Gastroesophageal sphincter (tissue), 3 donors: ENCODE data around the gene AAK1.

Source experiments
- EP300 ChIP-seq: sonication (generic); formaldehyde crosslinking; IDR thresholded peaks from one replicate; pipeline ENCODE4 v1.6.1; 2017; ENCODE audit warnings: antibody characterized with exemption, mild to moderate bottlenecking
- POLR2A ChIP-seq, 2 donors: fragments of 450-650 bp; IDR thresholded peaks; one replicate each; pipeline ENCODE4 v1.6.1; 2017; ENCODE audit warnings: antibody characterized with exemption in 2 of 2, mild to moderate bottlenecking in 2 of 2, moderate library complexity in 1 of 2
- POLR2AphosphoS5 ChIP-seq: sonication (generic); formaldehyde crosslinking; IDR thresholded peaks from one replicate; pipeline ENCODE4 v1.6.1; 2017; ENCODE audit warnings: antibody characterized with exemption
- TF ChIP-seq, protein P1 (sequence below), 4 experiments: fragments of 200-600 bp in 2 of 4; fragments of 450-650 bp in 2 of 4; sonication (generic) in 1 of 4; IDR thresholded peaks; one replicate each; pipeline ENCODE4 v1.5.1; 2017 to 2019; ENCODE audit warnings: antibody characterized with exemption in 4 of 4, mild to moderate bottlenecking in 2 of 4, moderate library complexity in 2 of 4

DNA sequence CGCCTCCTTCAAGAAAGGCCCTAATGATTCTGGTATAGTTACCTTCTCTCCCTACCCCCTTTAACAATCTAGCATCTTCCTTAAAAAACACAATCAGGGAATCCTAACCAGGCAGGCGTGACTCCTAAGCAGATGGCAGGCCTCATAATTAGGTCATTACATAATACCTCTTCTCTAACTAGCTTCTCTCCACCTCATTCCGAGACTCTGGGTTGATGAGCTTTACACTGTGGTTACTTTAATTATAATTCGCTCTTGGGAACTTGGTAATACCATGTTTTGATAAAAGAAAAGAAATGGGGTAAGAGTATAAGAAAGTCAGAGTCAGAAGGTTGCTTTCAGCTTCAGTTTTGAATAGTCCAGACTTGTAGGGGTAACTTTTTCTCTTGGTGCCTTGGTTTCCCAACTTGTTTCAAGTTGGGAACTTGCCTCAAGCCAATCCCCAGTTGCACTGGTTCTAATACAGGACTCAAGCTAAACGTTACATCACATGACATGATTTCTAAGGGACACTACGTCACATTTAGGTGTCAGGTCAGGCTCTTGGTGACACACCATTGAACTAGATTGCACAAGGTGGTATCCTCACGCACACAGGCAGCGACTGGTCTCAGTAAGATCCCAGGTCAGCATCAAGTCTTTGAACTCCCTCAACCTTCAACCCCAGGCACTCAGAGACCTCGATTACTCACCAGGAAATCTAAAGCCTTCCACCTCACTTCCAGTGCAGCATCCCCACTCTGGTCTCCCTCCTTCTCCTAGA, 59.2 kb downstream of the AAK1 start:
- TF ChIP-seq, protein P1, sequence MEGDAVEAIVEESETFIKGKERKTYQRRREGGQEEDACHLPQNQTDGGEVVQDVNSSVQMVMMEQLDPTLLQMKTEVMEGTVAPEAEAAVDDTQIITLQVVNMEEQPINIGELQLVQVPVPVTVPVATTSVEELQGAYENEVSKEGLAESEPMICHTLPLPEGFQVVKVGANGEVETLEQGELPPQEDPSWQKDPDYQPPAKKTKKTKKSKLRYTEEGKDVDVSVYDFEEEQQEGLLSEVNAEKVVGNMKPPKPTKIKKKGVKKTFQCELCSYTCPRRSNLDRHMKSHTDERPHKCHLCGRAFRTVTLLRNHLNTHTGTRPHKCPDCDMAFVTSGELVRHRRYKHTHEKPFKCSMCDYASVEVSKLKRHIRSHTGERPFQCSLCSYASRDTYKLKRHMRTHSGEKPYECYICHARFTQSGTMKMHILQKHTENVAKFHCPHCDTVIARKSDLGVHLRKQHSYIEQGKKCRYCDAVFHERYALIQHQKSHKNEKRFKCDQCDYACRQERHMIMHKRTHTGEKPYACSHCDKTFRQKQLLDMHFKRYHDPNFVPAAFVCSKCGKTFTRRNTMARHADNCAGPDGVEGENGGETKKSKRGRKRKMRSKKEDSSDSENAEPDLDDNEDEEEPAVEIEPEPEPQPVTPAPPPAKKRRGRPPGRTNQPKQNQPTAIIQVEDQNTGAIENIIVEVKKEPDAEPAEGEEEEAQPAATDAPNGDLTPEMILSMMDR (IDR thresholded peaks at IDR 0.05) = no peak
- TF ChIP-seq POLR2AphosphoS5 (no peak), POLR2A (IDR thresholded peaks at IDR 0.05) (no peak), EP300 (no peak)
